Osteoblast (primary cell): ENCODE measurements around the gene JAG2. TPM values are rescaled to one million over a fixed set of nuclear protein-coding genes. Genes with fewer than 3 reads are reported as not detected.

ENCODE experiments used
- DNase-seq: peaks from one replicate; pipeline ENCODE4 v3.0.0; 2011; ENCODE audit warnings: low spot score, mixed read lengths; ENCODE audit not compliant: insufficient read length; ENCODE audit errors: missing footprints
- H2AFZ ChIP-seq: 2 replicates; pipeline ENCODE4 v1.6.0; 2011; ENCODE audit warnings: mild to moderate bottlenecking, low read length
- H3K27ac ChIP-seq: 2 replicates; pipeline ENCODE4 v1.5.1; 2011; ENCODE audit warnings: mild to moderate bottlenecking, low read depth, low read length, moderate library complexity
- H3K27me3 ChIP-seq: 2 replicates; pipeline ENCODE4 v1.6.0; 2012; ENCODE audit warnings: mild to moderate bottlenecking, control low read depth, inconsistent platforms, low read length, moderate library complexity; ENCODE audit not compliant: insufficient read depth
- H3K36me3 ChIP-seq: 2 replicates; pipeline ENCODE4 v1.5.1; 2011; ENCODE audit warnings: mild to moderate bottlenecking, low read length, control low read depth, moderate library complexity; ENCODE audit not compliant: insufficient read depth
- H3K4me1 ChIP-seq: 2 replicates; pipeline ENCODE4 v1.5.1; 2011; ENCODE audit warnings: mild to moderate bottlenecking, low read length, control low read depth, moderate library complexity; ENCODE audit not compliant: insufficient read depth
- H3K4me2 ChIP-seq: 2 replicates; pipeline ENCODE4 v1.6.0; 2011; ENCODE audit warnings: mild to moderate bottlenecking, low read length; ENCODE audit not compliant: insufficient read depth
- H3K4me3 ChIP-seq: fragments of 200-600 bp; sonication (generic); 3 replicates; pipeline ENCODE4 v1.5.1; 2012; ENCODE audit warnings: mild to moderate bottlenecking, low read length, inconsistent platforms; ENCODE audit not compliant: insufficient read depth
- H3K79me2 ChIP-seq: 2 replicates; pipeline ENCODE4 v1.6.0; 2012; ENCODE audit warnings: mild to moderate bottlenecking, low read length, control low read depth, inconsistent platforms; ENCODE audit not compliant: insufficient read depth
- H3K9me3 ChIP-seq: 2 replicates; pipeline ENCODE4 v1.5.1; 2011; ENCODE audit warnings: low read depth, low read length, control low read depth
- H4K20me1 ChIP-seq: 2 replicates; pipeline ENCODE4 v1.6.0; 2012; ENCODE audit warnings: mild to moderate bottlenecking, low read length, control low read depth; ENCODE audit not compliant: insufficient read depth
- CTCF ChIP-seq: IDR thresholded peaks from 2 replicates; pipeline ENCODE4 v1.5.1; 2011; ENCODE audit warnings: mild to moderate bottlenecking, low read depth, low read length, moderate library complexity; ENCODE audit errors: extremely low read depth
- total RNA-seq: library from RNA; depleted of rRNA; stranded (reverse); fragments of >200 nt; gene quantifications from 2 replicates; pipeline ENCODE4 v1.2.3, GENCODE V29; 2012

The JAG2 gene
- total RNA-seq, 1 donor = 3.3 TPM

- TF ChIP-seq CTCF = no peak
- Histone ChIP-seq H2AFZ (no peak overlapping the region), H3K27me3 (no peaks in the 10 kb centered on the region), H3K9me3 (peaks cover 8% of the 10 kb centered on the region), H3K36me3 (no peaks in the 10 kb centered on the region), H3K4me3 (no peak overlapping the region), H3K79me2 (no peaks in the 10 kb centered on the region), H3K4me1 (no peaks in the 10 kb centered on the region), H4K20me1 (no peaks in the 10 kb centered on the region), H3K27ac (no peak overlapping the region), H3K4me2 (no peak overlapping the region)
- peak; percentile 63 for DNase-seq
These were observed 25.0 kb downstream of the JAG2 start for GRCh38 chr14:105143451-105144025.

DNA sequence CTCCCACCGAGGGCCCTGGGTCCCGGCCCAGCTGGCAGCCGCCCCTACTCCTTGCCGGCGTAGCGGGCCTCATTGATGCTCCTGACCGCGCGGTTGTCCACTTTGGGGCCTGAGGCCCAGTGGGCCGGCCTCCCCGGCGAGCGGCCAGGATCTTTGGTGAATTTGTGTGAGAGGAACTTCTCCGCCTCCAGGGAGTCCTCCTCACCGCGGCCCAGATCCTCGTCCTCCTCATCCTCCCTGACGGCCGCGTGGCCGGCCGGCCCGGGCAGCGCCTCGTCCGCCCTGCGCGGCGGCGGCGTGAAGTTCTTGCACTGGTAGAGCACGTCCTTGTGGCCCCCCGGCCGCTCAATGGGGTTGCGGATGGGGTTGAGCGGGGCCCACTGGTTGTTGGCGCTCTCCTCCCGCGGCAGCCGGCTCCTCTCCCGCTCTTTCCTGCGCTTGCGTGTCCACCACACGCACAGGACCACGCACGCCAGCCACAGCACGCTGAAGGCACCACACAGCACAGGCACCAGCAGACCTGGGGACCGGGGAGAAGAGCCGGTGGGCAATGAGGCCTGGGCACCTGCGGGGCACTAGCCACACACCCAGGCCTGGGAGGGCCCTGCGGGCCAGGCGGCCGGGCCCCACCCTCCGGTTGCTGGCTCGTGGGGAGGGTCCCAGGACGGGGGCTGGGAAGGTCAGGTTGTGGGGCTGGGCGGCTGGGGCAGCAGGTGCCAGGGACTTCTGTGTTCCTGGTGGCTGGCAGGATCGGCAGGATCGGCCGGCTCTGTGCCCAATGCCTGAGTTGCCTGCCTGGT, 25.7 kb downstream of the JAG2 start:
- Histone ChIP-seq H3K9me3 (peaks cover 8% of the 10 kb centered on the region), H3K79me2 (no peaks in the 10 kb centered on the region), H3K4me1 (no peaks in the 10 kb centered on the region), H3K4me2 (no peak overlapping the region), H3K4me3 (no peak overlapping the region), H3K27me3 (no peaks in the 10 kb centered on the region), H3K27ac (no peak overlapping the region), H3K36me3 (no peaks in the 10 kb centered on the region), H2AFZ (no peak overlapping the region), H4K20me1 (no peaks in the 10 kb centered on the region)
- no peak for TF ChIP-seq CTCF
- peak; percentile 52 for DNase-seq

DNA sequence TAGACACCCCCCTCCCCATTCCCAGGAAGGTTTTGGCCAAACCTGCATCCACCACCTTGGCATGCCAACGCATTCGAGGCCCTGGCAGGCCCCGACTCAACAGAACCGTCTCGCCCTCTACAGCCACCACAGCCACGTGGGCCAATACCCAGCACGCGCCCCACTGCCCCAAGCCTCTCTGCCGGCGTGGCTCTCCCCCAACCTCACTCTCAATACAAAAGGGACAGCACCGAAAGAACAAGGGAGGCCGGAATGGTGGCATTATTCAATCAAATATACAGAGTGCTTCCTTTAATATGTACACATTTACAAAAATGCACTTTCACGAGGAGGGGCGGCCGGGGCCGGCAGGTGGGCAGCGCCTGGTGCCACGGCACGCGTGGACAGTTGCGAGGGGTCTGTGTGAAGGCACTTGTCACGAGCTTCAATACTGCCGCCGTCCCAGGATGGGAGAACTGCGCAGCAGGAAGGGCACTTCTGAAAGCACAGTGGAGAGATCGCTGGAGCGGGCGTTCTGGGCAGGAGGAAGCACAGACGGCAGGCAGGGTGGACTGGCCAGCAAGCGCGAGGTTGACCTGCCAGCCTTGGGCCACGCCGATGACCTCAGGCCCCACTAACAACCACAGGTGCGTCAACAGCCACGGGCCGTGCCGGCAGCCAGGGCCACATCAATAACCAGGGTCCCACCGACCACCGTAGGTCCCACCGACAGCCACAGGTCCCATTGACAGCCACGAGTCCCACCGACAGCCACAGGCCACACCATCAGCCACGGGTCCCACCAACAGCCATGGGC, 26.9 kb downstream of the JAG2 start:
- Histone ChIP-seq H3K27me3 (no peaks in the 10 kb centered on the region), H3K9me3 (peaks cover 8% of the 10 kb centered on the region), H3K4me1 (no peaks in the 10 kb centered on the region), H3K79me2 (no peaks in the 10 kb centered on the region), H3K4me2 (no peak overlapping the region), H4K20me1 (no peaks in the 10 kb centered on the region), H2AFZ (no peak overlapping the region), H3K36me3 (no peaks in the 10 kb centered on the region), H3K4me3 (no peak overlapping the region), H3K27ac (no peak overlapping the region)
- peak; percentile 72 for DNase-seq
- TF ChIP-seq CTCF = no peak

DNA sequence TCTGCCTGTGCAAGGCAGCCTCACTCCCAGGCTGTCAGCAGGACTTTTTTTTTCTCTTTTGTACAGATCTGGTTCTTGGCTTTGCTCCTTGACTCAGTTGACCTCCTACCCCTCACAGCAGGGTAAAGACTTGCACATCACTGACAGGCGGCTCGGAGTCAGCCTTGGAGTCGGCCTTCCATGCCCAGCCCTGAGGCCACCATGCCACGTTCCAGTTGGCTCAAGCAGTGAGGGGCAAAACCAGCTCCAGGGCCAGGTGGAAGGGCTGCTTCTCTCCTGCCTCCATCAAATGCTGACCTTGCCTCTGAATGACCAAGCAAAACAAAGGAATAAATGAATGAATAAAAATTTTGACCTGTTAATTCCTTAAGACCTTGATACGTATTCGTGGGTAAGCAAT, 27.6 kb downstream of the JAG2 start:
- DNase-seq = peak; percentile 75
- H3K4me2 ChIP-seq = no peak overlapping the region
- peaks cover 8% of the 10 kb centered on the region for H3K9me3 ChIP-seq
- TF ChIP-seq CTCF = no peak
- no peak overlapping the region for H3K27ac ChIP-seq
- H4K20me1 ChIP-seq = no peaks in the 10 kb centered on the region
- no peaks in the 10 kb centered on the region for H3K4me1 ChIP-seq
- no peaks in the 10 kb centered on the region for H3K27me3 ChIP-seq
- H3K36me3 ChIP-seq = no peaks in the 10 kb centered on the region
- no peak overlapping the region for H2AFZ ChIP-seq
- H3K4me3 ChIP-seq = no peak overlapping the region
- H3K79me2 ChIP-seq = no peaks in the 10 kb centered on the region
